ENCODE results near the gene STK31.
"Not testable (repeated sequence)": the region's sequence is repeated elsewhere in the genome, so short reads cannot be mapped to it uniquely, and the experiment has no call there.

Gene STK31

GRCh38 chr7:23742051-23742450 is 32.0 kb downstream of the STK31 start:
- no peak overlapping the region for H3K4me3 Mint-ChIP-seq
- no peak overlapping the region for H3K27ac Mint-ChIP-seq
- H3K4me1 Mint-ChIP-seq (ENCODE audit: low read depth) = no peaks in the 10 kb centered on the region
- peaks cover 16% of the 10 kb centered on the region for H3K9me3 Mint-ChIP-seq
- no peaks in the 10 kb centered on the region for H3K36me3 Mint-ChIP-seq (ENCODE audit: low read depth)
- H3K27me3 Mint-ChIP-seq (ENCODE audit: low read depth) = no peaks in the 10 kb centered on the region

- H3K36me3 Mint-ChIP-seq (ENCODE audit: low read depth) = no peaks in the 10 kb centered on the region
- peaks cover 16% of the 10 kb centered on the region for H3K9me3 Mint-ChIP-seq
- no peak overlapping the region for H3K27ac Mint-ChIP-seq
- H3K27me3 Mint-ChIP-seq (ENCODE audit: low read depth) = no peaks in the 10 kb centered on the region
- H3K4me3 Mint-ChIP-seq = no peak overlapping the region
- no peaks in the 10 kb centered on the region for H3K4me1 Mint-ChIP-seq (ENCODE audit: low read depth)
These were observed 33.2 kb downstream of the STK31 start for GRCh38 chr7:23743226-23743625.

GRCh38 chr7:23746629-23747028 is 36.6 kb downstream of the STK31 start:
- Mint-ChIP-seq H3K9me3 (peaks cover 16% of the 10 kb centered on the region), H3K4me3 (no peak overlapping the region), H3K4me1 (ENCODE audit: low read depth) (no peaks in the 10 kb centered on the region), H3K36me3 (ENCODE audit: low read depth) (no peaks in the 10 kb centered on the region), H3K27ac (no peak overlapping the region), H3K27me3 (ENCODE audit: low read depth) (no peaks in the 10 kb centered on the region)

- no peak overlapping the region for H3K4me3 Mint-ChIP-seq
- no peaks in the 10 kb centered on the region for H3K27me3 Mint-ChIP-seq (ENCODE audit: low read depth)
- H3K4me1 Mint-ChIP-seq (ENCODE audit: low read depth) = no peaks in the 10 kb centered on the region
- H3K27ac Mint-ChIP-seq = no peak overlapping the region
- H3K36me3 Mint-ChIP-seq (ENCODE audit: low read depth) = no peaks in the 10 kb centered on the region
- peaks cover 4% of the 10 kb centered on the region for H3K9me3 Mint-ChIP-seq
These were observed 41.8 kb downstream of the STK31 start for GRCh38 chr7:23751852-23752251.

GRCh38 chr7:23758839-23759238 is 48.8 kb downstream of the STK31 start:
- H3K36me3 Mint-ChIP-seq (ENCODE audit: low read depth) = not testable (repeated sequence)

GRCh38 chr7:23759671-23760391 is 49.8 kb downstream of the STK31 start:
- Mint-ChIP-seq H3K4me1 (ENCODE audit: low read depth) (no peaks in the 10 kb centered on the region), H3K27ac (no peak overlapping the region), H3K27me3 (ENCODE audit: low read depth) (no peaks in the 10 kb centered on the region), H3K36me3 (ENCODE audit: low read depth) (no peaks in the 10 kb centered on the region), H3K4me3 (no peak overlapping the region), H3K9me3 (peaks cover 4% of the 10 kb centered on the region)

More at GRCh38 chr7:23758839-23759238, 48.8 kb downstream of the STK31 start:
- H3K9me3 Mint-ChIP-seq; H3K27ac Mint-ChIP-seq; H3K4me1 Mint-ChIP-seq (ENCODE audit: low read depth); H3K4me3 Mint-ChIP-seq; H3K27me3 Mint-ChIP-seq (ENCODE audit: low read depth): not testable (repeated sequence)

- Mint-ChIP-seq H3K9me3 (no peaks in the 10 kb centered on the region), H3K4me3 (no peak overlapping the region), H3K27ac (no peak overlapping the region), H3K36me3 (ENCODE audit: low read depth) (no peaks in the 10 kb centered on the region), H3K4me1 (ENCODE audit: low read depth) (no peaks in the 10 kb centered on the region), H3K27me3 (ENCODE audit: low read depth) (no peaks in the 10 kb centered on the region)
These were observed 55.9 kb downstream of the STK31 start for GRCh38 chr7:23765943-23766342.

GRCh38 chr7:23767514-23767913 is 57.5 kb downstream of the STK31 start:
- Mint-ChIP-seq H3K4me1 (ENCODE audit: low read depth) (no peaks in the 10 kb centered on the region), H3K4me3 (no peak overlapping the region), H3K27me3 (ENCODE audit: low read depth) (no peaks in the 10 kb centered on the region), H3K36me3 (ENCODE audit: low read depth) (no peaks in the 10 kb centered on the region), H3K27ac (no peak overlapping the region), H3K9me3 (no peaks in the 10 kb centered on the region)

- Mint-ChIP-seq H3K9me3 (no peaks in the 10 kb centered on the region), H3K27ac (no peak overlapping the region), H3K4me3 (no peak overlapping the region), H3K4me1 (ENCODE audit: low read depth) (no peaks in the 10 kb centered on the region), H3K27me3 (ENCODE audit: low read depth) (no peaks in the 10 kb centered on the region), H3K36me3 (ENCODE audit: low read depth) (no peaks in the 10 kb centered on the region)
These were observed 58.0 kb downstream of the STK31 start for GRCh38 chr7:23768022-23768421.

- H3K9me3 Mint-ChIP-seq; H3K27me3 Mint-ChIP-seq (ENCODE audit: low read depth); H3K36me3 Mint-ChIP-seq (ENCODE audit: low read depth); H3K4me1 Mint-ChIP-seq (ENCODE audit: low read depth); H3K4me3 Mint-ChIP-seq; H3K27ac Mint-ChIP-seq: not testable (repeated sequence)
These were observed 69.3 kb downstream of the STK31 start for GRCh38 chr7:23779185-23779800.

GRCh38 chr7:23783115-23783514 is 73.1 kb downstream of the STK31 start:
- Mint-ChIP-seq H3K27me3 (ENCODE audit: low read depth) (no peaks in the 10 kb centered on the region), H3K4me1 (ENCODE audit: low read depth) (no peaks in the 10 kb centered on the region), H3K36me3 (ENCODE audit: low read depth) (no peaks in the 10 kb centered on the region), H3K27ac (no peak overlapping the region), H3K9me3 (no peaks in the 10 kb centered on the region), H3K4me3 (no peak overlapping the region)

- H3K27me3 Mint-ChIP-seq (ENCODE audit: low read depth) = no peaks in the 10 kb centered on the region
- H3K9me3 Mint-ChIP-seq = no peaks in the 10 kb centered on the region
- H3K4me3 Mint-ChIP-seq = no peak overlapping the region
- H3K27ac Mint-ChIP-seq = no peak overlapping the region
- H3K36me3 Mint-ChIP-seq (ENCODE audit: low read depth) = no peaks in the 10 kb centered on the region
- H3K4me1 Mint-ChIP-seq (ENCODE audit: low read depth) = no peaks in the 10 kb centered on the region
These were observed 77.3 kb downstream of the STK31 start for GRCh38 chr7:23787272-23787671.

- Mint-ChIP-seq H3K4me3 (no peak overlapping the region), H3K27ac (no peak overlapping the region), H3K36me3 (ENCODE audit: low read depth) (no peaks in the 10 kb centered on the region), H3K27me3 (ENCODE audit: low read depth) (no peaks in the 10 kb centered on the region), H3K9me3 (peaks cover 9% of the 10 kb centered on the region), H3K4me1 (ENCODE audit: low read depth) (no peaks in the 10 kb centered on the region)
These were observed 78.8 kb downstream of the STK31 start for GRCh38 chr7:23788843-23789242.

- H3K4me1 Mint-ChIP-seq (ENCODE audit: low read depth) = no peaks in the 10 kb centered on the region
- no peaks in the 10 kb centered on the region for H3K27me3 Mint-ChIP-seq (ENCODE audit: low read depth)
- peaks cover 29% of the 10 kb centered on the region for H3K9me3 Mint-ChIP-seq
- no peaks in the 10 kb centered on the region for H3K36me3 Mint-ChIP-seq (ENCODE audit: low read depth)
- no peak overlapping the region for H3K27ac Mint-ChIP-seq
- no peak overlapping the region for H3K4me3 Mint-ChIP-seq
These were observed 81.7 kb downstream of the STK31 start for GRCh38 chr7:23791721-23792120.

- Mint-ChIP-seq H3K36me3 (ENCODE audit: low read depth) (no peaks in the 10 kb centered on the region), H3K4me1 (ENCODE audit: low read depth) (no peaks in the 10 kb centered on the region), H3K4me3 (no peak overlapping the region), H3K9me3 (no peaks in the 10 kb centered on the region), H3K27ac (no peak overlapping the region), H3K27me3 (ENCODE audit: low read depth) (no peaks in the 10 kb centered on the region)
These were observed 92.8 kb downstream of the STK31 start for GRCh38 chr7:23802720-23803397.

Measured in T-helper 1 cell treated with Interleukin-12 subunit alpha and Interleukin-12 subunit beta and Interleukin-4 antibody, amounts not matched to agents 30 μg/mL and 1 μg/mL, for 36 hours (primary cell).